Measurements from ENCODE around the gene ZDHHC14.
"Not testable (repeated sequence)": the region's sequence is repeated elsewhere in the genome, so short reads cannot be mapped to it uniquely, and the experiment has no call there.

Gene ZDHHC14

DNA sequence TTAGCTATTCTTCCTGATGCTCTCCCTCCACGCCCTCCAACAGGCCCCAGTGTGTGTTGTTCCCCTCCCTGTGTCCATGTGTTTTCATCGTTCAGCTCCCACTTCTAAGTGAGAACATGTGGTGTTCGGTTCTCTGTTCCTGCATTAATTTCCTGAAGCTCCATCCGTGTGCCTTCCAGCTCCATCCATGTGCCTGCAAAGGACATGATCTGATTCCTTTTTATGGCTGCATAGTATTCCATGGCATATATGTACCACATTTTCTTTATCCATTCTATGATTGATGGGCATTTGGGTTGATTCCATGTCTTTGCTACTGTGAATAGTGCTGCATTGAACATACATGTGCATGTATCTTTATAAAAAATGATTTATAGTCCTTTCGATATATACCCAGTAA lies 27.4 kb downstream of the ZDHHC14 start:
- DNase-seq, result not testable (repeated sequence)

DNA sequence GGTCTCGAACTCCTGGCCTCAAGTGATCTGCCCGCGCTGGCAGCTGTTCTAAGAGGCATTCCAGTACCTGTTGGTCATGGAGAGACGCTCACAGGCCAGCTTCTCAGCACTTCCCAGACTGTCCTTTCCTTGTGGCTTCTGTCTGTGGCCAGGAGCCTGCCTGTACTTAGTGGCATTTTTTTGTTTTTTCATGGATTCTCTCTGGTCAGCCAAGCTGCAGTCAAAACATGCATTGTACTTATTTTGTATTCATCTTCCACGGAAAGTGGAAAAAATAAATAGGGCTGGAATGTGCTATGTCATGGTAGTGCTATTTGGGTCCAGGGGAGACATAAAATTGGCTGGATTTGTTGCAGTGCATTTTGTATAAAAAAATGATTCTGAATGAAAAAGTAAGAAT lies 29.1 kb downstream of the ZDHHC14 start:
- DNase-seq, result no peak

DNA sequence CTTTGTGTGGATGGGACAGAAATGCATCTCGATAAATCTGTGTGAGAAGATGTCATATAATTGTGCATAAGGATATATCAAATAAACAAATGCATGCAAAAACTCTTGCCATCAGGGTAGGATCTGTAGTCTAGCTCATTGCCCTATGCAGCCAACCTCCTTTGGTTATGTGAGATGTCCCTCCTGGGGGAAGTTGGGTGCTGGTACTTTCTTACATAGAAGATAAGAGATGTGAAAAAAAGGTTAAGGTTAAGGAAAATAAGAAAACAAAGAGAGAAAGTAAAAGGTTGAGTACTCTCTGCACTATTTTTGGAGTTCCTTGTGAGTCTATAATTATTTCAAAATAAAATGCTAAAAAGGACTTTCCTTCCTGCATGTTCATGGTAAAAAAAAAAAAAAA lies 30.4 kb downstream of the ZDHHC14 start:
- DNase-seq, result no peak

DNA sequence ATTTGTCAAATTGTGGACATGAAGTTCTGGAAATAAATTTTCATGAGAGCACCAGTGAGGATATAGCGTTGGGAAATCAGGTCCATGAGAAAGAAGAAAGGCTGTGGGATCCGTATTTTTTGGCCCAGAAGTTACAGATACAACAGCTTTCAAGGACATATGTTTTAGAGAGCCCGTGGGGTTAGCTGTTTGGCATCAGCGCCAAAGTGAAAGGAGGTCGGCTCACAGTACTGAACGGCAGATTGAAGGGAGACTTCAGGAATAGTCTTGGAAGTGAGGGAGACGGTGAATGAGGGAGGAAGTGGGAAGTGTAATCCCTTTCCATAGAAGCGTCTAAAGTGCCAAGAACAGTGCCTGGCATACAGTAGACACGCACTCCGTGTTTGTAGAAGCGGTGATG lies 31.8 kb downstream of the ZDHHC14 start:
- DNase-seq, result no peak

DNA sequence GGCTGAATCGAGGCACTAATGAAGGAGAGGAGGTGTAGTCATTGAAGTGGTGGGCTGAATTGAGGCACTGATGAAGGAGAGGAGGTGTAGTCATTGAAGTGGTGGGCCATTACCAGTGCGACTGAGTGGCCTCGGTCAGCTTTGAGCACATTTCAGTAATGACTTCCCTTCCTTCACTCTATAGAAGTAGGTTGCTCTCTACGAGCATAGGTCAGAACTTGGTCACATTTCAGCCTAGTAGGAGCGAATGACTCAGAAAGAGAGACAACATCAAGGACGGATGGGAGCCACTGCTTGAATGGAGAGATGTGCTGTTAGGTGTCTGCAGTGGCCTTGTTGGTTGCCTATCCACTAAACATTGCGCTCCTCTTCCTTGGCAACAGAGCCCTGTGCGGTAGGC lies 39.5 kb downstream of the ZDHHC14 start:
- DNase-seq, result no peak

DNA sequence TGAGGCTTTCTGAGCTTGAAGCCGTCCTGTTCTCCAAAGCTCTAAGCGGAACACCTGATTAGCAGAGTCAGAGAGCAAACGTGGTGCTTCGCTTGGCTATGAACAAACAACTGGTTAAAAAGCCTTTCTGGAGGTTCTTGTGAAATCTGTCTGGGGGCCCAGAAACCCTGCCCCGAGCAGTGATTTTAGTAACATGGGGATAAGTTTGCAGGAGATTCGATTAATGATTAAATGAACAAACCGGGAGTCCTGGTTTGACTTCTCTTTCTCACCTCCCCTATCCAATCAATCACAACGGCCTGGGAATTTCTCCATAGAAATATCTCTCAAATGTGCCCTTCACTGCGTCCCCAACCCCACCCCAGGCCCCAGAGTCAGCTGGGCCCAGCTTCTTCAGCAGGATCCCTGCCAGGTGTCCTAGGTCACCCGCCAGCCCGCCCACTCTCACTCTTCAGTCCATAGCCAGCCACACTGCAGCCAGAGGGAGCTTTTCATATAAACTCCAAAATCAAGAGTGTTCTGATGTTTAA lies 43.6 kb downstream of the ZDHHC14 start:
- DNase-seq, result no peak

DNA sequence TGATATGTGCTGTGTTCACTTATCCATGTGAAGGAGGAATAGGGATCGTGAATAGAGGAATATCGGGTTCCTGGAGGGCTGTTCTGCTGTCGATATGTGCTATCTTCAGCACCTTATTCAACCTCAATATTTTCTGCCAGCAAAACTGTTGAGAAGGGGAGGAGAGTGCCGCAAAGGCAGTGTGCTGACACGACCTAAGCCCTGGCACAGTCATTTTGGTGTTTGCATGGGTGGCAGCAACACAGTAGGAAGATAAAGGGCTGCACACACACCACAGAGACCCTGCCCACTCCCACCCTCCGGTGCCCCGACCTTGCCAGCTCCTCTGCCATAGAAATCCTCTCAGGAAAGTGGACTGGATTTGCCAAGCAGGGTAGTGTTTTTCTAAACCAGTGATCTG lies 47.0 kb downstream of the ZDHHC14 start:
- DNase-seq, result no peak

DNA sequence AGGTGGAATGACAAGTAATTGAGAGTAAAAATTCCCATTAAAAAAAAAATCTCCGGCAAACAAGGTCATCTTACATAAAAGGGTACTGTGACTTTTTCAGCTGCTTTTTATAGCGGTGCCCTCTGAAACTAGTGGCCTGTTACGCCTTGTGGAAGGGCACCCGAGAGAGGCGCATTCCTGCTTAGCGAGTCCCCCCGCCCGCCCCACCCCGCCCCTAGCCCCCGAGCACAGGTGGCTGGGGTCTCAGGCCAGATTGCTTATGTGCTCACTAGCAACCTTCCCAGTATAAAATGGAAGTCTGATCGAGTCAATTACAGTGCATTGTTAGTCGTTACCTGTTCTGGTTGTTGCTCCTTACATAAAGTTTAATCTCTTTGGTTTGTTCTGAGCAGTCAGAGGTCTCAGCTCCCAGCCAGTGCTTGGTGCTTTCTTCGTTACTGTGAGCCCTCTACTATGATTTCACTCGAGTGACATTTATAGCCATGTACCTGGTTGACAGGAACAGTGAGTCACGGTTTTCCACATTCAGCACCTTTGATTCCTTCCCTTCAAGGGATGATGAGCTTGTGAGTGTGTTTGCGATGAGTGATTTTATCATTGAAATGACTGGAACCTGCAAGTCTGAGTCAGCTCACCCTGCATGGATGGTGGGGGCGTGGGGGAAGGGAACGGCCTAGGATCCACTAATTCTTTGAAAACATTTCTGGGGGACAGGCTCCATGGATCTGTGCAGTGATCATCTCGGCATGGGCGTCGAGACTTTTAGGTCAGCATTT lies 47.6 kb downstream of the ZDHHC14 start:
- no peak for DNase-seq

DNA sequence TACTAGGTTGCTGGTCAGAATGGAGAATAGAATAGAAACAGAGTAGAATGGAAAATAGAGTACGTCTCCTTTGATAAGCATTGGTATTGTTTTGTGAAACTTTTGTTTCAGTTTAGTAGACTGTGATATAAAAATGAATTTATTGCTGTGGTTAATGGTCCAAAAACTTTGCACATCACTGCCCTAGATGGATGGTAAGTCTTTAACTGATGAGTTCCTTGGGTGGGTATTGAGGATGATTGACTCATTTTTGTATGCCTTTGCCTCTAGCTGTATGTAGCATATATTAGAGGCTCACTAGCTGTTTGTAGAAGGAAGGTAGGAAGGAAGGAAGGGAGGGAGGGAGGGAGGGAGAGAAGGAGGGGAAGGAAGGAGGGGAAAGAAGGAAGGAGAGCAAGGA lies 48.3 kb downstream of the ZDHHC14 start:
- DNase-seq, result no peak

DNA sequence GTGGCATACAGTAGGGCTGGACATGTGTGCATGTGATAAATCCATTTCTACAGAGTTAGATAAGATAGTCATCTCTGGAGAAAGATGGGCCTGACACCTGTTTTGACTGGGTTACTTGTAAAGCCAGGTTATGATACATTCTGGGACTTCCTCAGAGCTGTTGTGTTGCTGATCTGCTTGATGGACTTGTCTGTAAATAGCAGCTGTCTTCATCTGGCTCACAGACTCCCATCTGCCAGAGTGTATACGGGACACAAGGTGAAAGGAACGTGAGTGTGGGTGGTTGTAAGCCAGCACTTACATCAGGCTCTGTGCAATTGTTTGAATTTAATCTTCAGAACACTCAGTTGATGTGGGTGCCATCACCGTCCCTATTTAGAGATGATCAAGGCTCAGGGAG lies 49.8 kb downstream of the ZDHHC14 start:
- no peak for DNase-seq

DNA sequence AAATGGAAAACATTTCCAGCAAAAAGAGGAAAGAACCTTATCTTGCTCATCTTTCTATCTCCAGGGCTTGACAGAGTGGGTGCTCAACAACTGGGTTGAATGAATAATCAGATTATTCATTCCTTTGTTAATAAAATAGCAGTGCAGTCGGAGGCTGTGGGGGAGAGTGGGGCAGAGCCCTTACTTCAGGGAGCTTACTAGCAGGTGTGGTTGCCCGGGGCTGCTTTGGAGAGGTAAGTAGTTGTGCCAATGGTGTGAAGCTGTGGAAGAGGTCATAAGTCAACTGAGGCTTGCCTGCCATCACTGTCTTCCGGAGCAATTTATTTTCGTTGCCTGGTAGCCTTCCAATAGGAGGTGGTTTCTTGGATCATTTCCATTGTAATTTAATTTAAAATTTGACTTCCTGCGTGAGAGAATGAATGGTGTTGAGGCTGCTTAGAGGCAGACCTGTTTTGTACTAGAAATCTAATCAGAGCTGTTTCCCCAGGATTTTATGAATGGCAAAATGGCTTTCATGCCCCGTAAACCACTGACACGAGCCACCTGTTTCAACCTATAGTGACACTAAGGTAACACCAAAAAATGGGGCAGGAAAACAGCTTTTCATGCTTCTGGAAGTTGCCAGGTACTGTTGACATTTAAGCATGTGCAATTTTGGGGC lies 51.4 kb downstream of the ZDHHC14 start:
- DNase-seq, result no peak

DNA sequence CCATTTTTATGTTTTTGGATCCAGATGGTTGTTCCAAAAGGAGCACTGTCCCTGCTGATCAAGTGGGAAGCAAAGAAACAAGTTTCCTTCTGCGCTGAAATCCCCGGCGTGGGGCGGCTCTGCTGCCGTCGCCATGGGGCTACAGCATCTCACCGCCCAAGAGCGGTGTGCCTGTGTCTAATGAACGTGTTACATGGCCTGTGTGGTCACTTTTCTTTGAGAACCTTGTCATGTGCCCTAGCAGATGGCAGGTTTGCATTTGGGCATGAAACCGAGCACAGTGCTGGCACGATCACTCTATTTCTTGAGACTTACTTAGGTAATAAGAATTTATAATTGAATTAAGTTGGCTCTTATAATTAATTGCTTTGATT lies 51.9 kb downstream of the ZDHHC14 start:
- no peak for DNase-seq

DNA sequence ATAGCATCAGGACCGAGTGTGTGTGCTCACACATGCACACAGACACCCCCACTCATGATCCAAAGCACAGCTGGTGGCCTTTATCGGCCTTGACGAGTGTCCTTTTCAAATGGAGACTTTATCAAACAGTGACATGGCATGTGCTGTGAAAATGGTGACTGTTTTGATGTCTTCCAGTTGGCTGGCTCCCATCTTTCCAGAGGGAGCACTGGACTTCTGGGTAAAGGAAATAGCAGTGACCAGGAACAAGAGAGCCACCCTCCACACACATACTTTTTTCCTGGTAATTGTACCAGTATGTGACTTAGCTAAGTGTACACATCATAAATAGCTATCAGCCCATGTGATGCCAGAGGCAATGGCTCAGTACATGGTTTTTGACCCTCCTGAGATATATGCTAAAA lies 52.7 kb downstream of the ZDHHC14 start:
- DNase-seq, result no peak

DNA sequence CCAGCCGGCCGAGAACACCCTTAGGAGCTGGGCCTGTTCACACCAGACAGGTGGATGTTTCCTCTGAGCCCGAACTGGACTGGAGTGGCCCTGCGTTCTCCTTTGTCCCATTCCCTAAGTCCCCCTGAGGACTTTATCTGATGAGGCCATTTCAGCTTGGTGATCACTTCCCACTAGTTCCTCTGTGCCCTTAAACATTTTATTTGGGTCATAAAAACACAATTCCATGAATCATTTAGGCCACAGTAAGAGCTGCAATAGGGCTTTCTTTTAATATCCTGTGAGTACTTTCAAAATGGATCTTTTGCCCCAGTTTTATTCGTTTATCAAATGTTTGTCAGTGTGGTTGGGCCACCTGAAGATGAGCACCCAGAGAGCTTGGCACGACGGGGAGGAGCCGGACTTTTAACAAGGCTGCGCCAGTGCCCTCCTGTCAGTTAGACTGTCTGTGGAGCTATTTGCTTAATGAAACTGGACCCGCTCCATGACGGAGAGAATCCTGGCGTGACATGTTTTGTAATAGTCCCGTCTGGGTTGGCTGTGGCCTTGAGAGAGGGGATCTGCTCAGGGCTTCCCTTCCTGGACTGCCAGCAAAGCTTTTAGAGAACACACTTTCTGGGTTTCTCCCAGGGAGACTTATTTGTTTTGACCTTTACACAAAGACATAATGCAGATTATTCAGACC lies 53.5 kb downstream of the ZDHHC14 start:
- no peak for DNase-seq

DNA sequence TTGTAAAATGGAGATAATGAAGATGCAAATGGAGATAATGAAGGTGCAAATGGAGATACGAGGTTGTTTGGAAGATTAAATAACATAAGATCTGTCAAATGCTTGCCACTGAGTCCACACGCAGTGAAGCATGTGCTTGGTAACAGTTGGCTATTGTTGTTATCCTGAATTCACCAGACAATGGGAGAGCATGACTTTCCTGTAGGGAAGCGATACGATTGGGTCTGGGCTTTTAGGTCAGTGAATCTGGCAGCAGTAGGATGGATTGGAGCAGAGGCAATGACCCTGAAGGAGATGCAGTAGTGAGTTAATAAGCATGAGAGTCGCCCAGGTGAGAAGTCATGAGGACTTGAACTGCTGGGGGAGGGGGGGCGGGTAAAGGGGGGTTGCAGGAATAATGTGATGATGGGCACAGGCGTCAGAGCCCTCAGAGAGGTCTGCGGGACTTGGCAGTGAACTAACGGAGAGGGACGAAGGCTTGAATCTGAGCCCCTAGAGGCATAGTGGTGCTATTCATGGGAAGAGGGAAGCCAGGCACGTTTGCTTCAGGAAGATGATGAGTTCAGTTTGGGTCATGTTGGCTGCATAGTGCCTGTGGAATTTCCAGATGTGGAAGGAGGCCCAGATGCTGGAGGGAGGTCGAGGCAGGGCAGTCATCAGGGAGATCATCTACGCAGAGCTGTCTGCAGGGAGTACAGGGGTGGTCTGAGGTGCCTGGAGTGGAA lies 55.4 kb downstream of the ZDHHC14 start:
- no peak for DNase-seq

DNA sequence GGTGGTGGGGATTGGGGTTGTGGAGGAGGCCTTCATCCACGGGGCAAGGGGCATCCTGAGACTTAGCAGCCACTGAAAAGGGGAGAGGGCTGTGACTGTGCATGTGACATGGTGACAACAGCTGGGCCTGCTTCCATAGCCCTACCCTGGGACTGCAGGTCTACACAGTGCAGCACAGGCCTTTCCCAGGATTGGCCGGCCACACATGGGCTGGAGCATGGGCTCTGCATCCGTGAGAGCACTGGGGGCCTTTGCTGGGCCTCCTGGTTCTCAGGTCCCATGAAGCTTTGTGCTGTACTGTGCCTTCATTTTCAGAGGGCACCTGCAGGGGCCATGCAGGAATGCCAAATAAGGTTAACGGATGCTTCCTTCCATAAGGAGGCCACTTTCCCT lies 56.0 kb downstream of the ZDHHC14 start:
- DNase-seq, result no peak

DNA sequence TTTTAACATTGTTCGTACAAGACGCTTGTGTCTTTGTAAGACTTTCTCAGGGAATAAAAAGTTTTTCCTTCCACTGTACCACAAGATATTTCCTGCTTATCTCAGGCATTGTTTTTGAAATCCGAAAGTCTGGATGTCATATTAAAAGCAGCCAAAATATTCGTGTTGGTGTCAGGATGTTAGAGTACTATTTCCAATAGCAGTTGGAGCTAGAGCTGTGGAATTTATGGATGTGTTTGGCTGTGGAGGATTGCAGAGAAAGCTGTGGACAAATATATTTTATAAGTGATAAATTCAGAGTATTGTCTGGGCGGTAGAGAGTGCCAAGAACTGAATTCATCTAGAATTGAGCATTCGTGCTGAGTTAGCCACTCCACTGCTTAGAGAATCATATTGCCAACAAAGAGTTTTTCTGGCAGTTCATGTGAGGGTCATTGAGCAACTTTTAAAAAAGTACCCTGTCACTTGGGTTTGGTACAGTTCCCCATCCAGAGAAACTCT lies 57.7 kb downstream of the ZDHHC14 start:
- no peak for DNase-seq

DNA sequence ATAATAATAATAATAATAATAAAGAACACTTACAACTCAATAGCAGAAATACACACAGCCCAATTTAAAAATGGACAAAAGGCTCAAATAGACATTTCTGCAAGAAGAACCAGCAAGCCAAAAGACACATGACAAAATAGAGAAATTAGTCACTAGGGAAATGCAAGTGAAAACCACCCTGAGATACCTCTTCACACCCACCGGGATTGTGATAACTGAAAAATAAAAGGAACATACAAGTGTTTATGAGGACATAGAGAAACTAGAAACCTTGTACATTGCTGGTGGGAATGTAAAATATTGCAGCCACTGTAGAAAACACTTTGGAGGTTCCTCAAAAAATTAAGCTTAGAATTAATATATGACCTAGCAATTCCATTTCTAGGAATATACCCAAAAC lies 59.2 kb downstream of the ZDHHC14 start:
- DNase-seq, result no peak

DNA sequence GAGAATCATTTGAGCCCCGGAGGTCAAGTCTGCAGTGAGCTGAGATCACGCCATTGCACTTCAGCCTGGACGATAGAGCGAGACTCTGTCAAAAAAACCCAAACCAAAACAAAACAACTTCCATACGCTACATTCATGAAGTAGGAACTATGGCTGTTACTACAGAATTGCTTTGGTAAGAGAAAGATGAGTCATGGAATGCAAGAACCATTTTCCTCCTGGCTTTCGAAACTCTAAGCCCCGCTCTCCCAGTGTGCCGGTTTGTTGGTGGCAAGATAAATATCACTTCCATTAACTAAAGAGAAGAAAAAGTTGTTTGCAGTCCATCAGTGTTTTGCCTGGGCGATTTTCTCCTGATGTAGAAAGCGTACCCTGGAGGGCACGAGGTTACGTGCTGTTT lies 61.3 kb downstream of the ZDHHC14 start:
- DNase-seq, result no peak

DNA sequence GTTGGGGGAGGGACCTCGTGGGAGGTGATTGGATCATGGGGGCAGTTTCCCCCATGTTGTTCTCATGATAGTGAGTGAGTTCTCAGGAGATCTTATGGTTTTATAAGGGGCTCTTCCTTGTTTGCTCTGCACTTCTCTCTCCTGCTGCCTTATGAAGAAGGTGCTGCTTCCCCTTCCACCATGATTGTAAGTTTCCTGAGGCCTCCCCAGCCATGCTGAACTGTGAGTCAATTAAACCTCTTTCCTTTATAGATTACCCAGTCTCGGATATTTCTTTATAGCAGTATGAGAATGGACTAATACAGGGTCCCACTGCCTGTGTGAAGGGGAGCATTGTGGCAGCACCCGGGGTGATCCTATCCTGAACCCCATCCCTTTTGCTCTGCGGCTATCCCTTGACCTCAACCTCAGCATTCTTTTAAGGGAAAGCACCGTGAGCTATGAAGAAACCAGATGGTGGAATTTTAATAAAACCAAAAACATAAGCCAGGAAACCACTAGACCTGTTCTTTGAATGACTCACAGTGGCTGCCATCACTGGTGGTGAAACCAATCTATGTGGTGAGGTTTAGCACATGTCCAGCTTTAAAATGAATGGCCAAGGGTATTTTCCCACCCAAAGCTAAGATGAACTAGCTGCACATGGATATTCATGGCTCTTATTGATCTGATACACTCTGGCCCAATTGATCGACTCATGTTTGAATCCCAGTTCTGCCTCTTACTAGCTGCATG lies 62.2 kb downstream of the ZDHHC14 start:
- no peak for DNase-seq

DNA sequence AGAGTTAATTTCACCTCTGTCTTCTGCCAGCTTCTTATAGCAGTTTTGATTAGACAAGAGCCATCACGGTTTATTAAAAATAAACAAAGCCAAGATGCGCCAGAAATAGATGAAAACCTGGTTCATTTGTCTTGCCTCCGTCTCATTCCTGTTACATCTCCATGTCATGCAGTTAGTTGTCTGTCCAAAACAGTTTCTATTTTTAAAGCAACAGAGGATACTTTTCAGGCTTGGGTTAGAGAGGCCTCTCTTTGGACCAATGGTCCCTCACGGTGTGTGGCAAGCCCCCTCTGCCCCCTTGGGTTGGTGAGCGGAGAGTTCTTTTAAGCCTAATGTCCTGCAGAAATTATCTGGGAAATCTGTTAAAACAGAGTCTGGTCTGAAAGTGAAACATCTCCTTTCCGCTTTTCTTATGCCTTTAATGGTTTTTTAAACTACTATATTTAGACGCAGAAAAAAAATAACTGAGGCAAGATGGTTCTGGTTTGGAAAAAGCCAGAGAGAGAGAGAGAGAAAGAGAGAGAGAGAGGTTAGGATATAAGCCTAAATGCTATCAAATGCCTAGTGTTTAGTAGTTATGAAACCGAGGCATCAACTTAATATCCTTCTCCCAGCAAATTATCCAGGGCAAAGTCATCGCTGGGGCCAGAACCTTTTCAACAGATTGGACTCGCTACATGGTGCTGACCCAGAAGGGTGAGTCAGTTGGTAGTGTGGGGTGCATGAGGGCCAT lies 64.5 kb downstream of the ZDHHC14 start:
- DNase-seq, result no peak

DNA sequence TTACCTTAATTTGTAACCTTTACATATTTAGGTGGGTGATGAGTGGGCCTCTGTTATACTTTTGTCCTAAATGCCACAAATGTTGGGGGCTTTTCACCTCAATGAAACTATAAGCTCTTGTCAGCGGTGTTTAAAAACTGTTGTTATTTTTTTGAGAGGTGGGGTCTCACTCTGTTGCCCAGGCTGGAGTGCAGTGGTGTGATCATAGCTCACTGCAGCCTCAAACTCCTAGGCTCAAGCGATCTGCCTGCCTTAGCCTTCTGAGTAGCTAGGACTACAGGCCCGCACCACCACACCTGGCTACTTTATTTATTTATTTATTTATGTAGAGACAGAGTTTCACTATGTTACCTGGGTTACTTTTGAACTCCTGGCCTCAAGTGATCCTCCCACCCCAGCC lies 66.7 kb downstream of the ZDHHC14 start:
- no peak for DNase-seq
